Measurements from ENCODE around the gene PCDHA4.

DNA sequence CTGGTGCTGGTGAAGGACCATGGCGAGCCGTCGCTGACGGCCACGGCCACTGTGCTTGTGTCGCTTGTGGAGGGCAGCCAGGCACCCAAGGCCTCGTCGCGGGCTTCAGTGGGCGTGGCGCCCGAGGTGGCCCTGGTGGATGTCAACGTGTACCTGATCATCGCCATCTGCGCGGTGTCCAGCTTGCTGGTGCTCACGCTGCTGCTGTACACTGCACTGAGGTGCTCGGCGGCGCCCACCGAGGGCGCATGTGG lies 51.0 kb downstream of the PCDHA4 start:
- TF ChIP-seq POLR2AphosphoS5 (IDR thresholded peaks at IDR 0.05; ENCODE audit: low read depth, low read length) (no peak), SIN3A (IDR thresholded peaks at IDR 0.05; ENCODE audit: borderline replicate concordance, insufficient read depth, low read length) (no peak)

Data from PFSK-1 (cell line).